T47D (cell line): ENCODE measurements around the gene RAD9B.

ENCODE experiments used
- DNase-seq, 2 experiments: peaks; one replicate each; pipeline versions ENCODE4 v3.0.0 to v3.0.0-alpha.2; 2011 to 2012; ENCODE audit warnings: low read depth in 1 of 2, low spot score in 1 of 2
- JUND ChIP-seq: IDR thresholded peaks from 2 replicates; pipeline ENCODE4 v1.6.1; 2012; ENCODE audit warnings: low read depth
- in situ Hi-C: cut with HindIII; loops from 2 replicates; pipeline ENCODE4 v1.10.0; 2016; ENCODE audit warnings: low sequenced_read_pairs, low pct_unique_long_range_greater_than_20kb

RAD9B gene

DNA sequence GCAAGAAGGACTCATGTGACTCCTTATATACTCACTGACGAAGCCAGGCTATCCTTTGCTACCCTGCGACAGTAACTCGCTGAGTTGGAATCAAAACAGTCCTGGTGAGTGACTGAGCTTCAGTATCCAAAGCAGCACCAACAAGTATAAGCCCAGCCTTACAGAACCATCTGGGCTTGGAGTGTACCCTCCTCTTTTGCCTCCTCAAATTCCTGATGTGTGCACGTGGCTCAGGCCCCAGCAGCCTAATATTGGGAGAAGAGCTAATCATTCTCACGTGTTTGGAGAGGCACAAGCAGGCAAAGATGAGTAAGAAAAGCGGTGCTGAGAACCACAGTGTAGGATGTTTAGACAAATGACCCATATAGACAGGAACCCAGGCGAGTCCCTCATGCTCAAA is 46.5 kb downstream of the RAD9B start:
- TF ChIP-seq JUND = no peak
- in situ Hi-C loops = no loop called here
- no peak for DNase-seq

DNA sequence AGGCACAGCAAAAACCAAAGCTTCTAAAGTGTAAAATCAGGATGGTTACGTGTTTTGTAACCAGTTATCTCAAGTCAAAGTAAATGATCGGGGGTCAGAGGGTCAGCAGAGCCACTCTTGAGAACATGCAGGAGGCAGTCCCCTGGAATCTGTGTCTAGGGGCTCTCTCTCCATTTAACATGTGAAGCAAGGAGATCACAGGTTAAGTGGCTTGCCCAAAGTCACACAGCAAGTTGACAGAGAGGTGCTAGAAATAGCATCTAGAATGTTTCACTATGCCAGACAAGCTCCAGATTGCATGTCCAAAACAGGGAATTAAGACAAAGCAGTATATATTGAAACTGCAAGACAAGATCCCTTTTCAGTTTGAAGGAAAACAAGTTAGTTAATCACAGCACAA is 47.6 kb downstream of the RAD9B start:
- no peak for TF ChIP-seq JUND
- in situ Hi-C loops = no loop called here

DNA sequence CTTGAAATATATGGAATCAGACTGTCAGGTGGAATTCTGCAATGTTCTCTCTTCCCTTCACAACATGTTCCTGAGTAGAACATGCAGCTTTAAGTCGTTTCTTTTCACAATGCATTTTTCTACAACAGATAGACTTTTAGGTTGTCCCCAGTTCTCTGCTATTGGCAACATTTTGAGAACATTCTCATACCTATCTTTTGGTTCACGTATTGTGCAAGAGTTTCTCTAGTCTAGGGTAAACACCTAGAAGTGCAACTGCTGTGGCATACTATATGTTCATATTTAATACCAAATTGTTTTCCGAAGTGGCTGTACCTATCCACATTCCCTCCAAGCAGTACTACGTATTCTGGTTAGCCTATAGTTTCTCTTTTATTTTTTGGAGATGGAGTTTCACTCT is 48.9 kb downstream of the RAD9B start:
- in situ Hi-C loops = no loop called here
- TF ChIP-seq JUND = no peak
- DNase-seq = no peak

More for the DNA sequence above, 47.6 kb downstream of the RAD9B start:
- DNase-seq = no peak
